CD8-positive, alpha-beta memory T cell (primary cell): ENCODE data around the gene BCKDHA. TPM values are rescaled to one million over a fixed set of nuclear protein-coding genes. Genes with fewer than 3 reads are reported as not detected.
"Not testable (repeated sequence)": the region's sequence is repeated elsewhere in the genome, so short reads cannot be mapped to it uniquely, and the experiment has no call there.

Source experiments
- CTCF ChIA-PET: fragments of 350-600 bp; sonication (Branson Sonifier 250); formaldehyde crosslinking; loops from one replicate; lab custom pipeline; 2021; ENCODE audit warnings: antibody characterized with exemption; lab: Charles Lee
- POLR2A ChIA-PET: fragments of 350-600 bp; sonication (Branson Sonifier 250); formaldehyde crosslinking; loops from one replicate; lab custom pipeline; 2021; ENCODE audit warnings: antibody characterized with exemption; lab: Charles Lee
- DNase-seq, 5 donors: peaks; one replicate each; pipeline versions ENCODE4 v3.0.0 to v3.0.0-alpha.2; 2020 to 2022; ENCODE audit warnings: mixed read lengths in 1 of 5
- H3K27ac ChIP-seq: one replicate; pipeline ENCODE4 v1.7.0; 2013; ENCODE audit warnings: low read depth, mild to moderate bottlenecking, low read length, moderate library complexity
- H3K27me3 ChIP-seq: 2 replicates; pipeline ENCODE4 v1.7.0; 2013; ENCODE audit warnings: low read length, mild to moderate bottlenecking; ENCODE audit not compliant: insufficient read depth, poor library complexity, severe bottlenecking
- H3K36me3 ChIP-seq: 2 replicates; pipeline ENCODE4 v1.7.0; 2013; ENCODE audit warnings: mild to moderate bottlenecking, low read length, moderate library complexity; ENCODE audit not compliant: insufficient read depth
- H3K4me1 ChIP-seq: 2 replicates; pipeline ENCODE4 v1.7.0; 2013; ENCODE audit warnings: mild to moderate bottlenecking, low read length, moderate library complexity; ENCODE audit not compliant: insufficient read depth
- H3K4me3 ChIP-seq: 2 replicates; pipeline ENCODE4 v1.7.0; 2013; ENCODE audit warnings: mild to moderate bottlenecking, low read length
- H3K9me3 ChIP-seq: 2 replicates; pipeline ENCODE4 v1.7.0; 2013; ENCODE audit warnings: mild to moderate bottlenecking, low read length
- H3K27ac Mint-ChIP-seq, 8 donors: one replicate each; pipeline ENCODE4 v1.8.0; 2020 to 2021; ENCODE audit warnings: mixed read lengths in 8 of 8, mild to moderate bottlenecking in 6 of 8, inconsistent platforms in 3 of 8, moderate library complexity in 3 of 8
- H3K27me3 Mint-ChIP-seq, 2 donors: one replicate each; pipeline ENCODE4 v1.8.0; 2020 to 2021; ENCODE audit warnings: mixed read lengths in 2 of 2, mild to moderate bottlenecking in 1 of 2, moderate library complexity in 1 of 2
- H3K36me3 Mint-ChIP-seq, 3 donors: one replicate each; pipeline ENCODE4 v1.8.0; 2020 to 2021; ENCODE audit warnings: mixed read lengths in 3 of 3, inconsistent platforms in 1 of 3, mild to moderate bottlenecking in 1 of 3
- H3K4me1 Mint-ChIP-seq, 3 donors: one replicate each; pipeline ENCODE4 v1.8.0; 2020 to 2021; ENCODE audit warnings: mixed read lengths in 3 of 3, inconsistent platforms in 1 of 3, mild to moderate bottlenecking in 1 of 3
- H3K4me3 Mint-ChIP-seq, 7 donors: one replicate each; pipeline ENCODE4 v1.8.0; 2020 to 2021; ENCODE audit warnings: mixed read lengths in 7 of 7, mild to moderate bottlenecking in 6 of 7, moderate library complexity in 4 of 7, inconsistent platforms in 2 of 7
- H3K9me3 Mint-ChIP-seq, 5 donors: one replicate each; pipeline ENCODE4 v1.8.0; 2020 to 2022; ENCODE audit warnings: mixed read lengths in 5 of 5, mild to moderate bottlenecking in 3 of 5, moderate library complexity in 2 of 5, inconsistent platforms in 1 of 5
- polyA plus RNA-seq: library from polyadenylated mRNA; unstranded; fragments of 300-500 nt; fragmentation: Illumina TruSeq; gene quantifications from one replicate; pipeline ENCODE4 v1.2.3, GENCODE V29; 2021
- total RNA-seq, 2 experiments: library from RNA; stranded (reverse); gene quantifications; one replicate each; pipeline ENCODE4 v1.2.3, GENCODE V29; 2021

The BCKDHA gene
- total and polyA plus RNA-seq, 3 experiments from 2014 or later: 18.5 to 52.1 (median 23.5) TPM

- Histone ChIP-seq H3K4me3 (no peak overlapping the region), H3K27ac (peak overlapping the region; percentile 79), H3K9me3 (no peaks in the 10 kb centered on the region), H3K36me3 (no peaks in the 10 kb centered on the region), H3K27me3 (no peaks in the 10 kb centered on the region), H3K4me1 (peaks cover 15% of the 10 kb centered on the region)
- peaks cover 19 to 29% (median 19%) of the 10 kb centered on the region in 3 donors for H3K4me1 Mint-ChIP-seq
- peaks cover 0 to 8% (median 1%) of the 10 kb centered on the region in 3 donors for H3K36me3 Mint-ChIP-seq
- no peak overlapping the region for H3K4me3 Mint-ChIP-seq
- ChIA-PET CTCF (no interaction called here), POLR2A (no interaction called here)
- H3K27me3 Mint-ChIP-seq: no peaks in the 10 kb centered on the region
- H3K9me3 Mint-ChIP-seq: no peaks in the 10 kb centered on the region
- no peak for DNase-seq
- H3K27ac Mint-ChIP-seq: peak overlapping the region in 1 of 8 donors; percentile 11
Measured at GRCh38 chr19:41367848-41368301, 29.7 kb upstream of the BCKDHA start.

GRCh38 chr19:41369769-41370168 is 27.8 kb upstream of the BCKDHA start:
- no peaks in the 10 kb centered on the region for H3K27me3 Mint-ChIP-seq
- no peaks in the 10 kb centered on the region for H3K9me3 ChIP-seq
- peaks cover 2% of the 10 kb centered on the region for H3K4me1 ChIP-seq
- H3K36me3 ChIP-seq: no peaks in the 10 kb centered on the region
- no peak overlapping the region for H3K4me3 Mint-ChIP-seq
- no peak for DNase-seq
- POLR2A ChIA-PET: no interaction called here
- no peak overlapping the region for H3K27ac ChIP-seq
- no peak overlapping the region for H3K4me3 ChIP-seq
- H3K4me1 Mint-ChIP-seq: peaks cover 5 to 10% (median 5%) of the 10 kb centered on the region in 3 donors
- H3K36me3 Mint-ChIP-seq: peaks cover 0 to 2% (median 0%) of the 10 kb centered on the region in 3 donors
- H3K9me3 Mint-ChIP-seq: no peaks in the 10 kb centered on the region
- H3K27me3 ChIP-seq: no peaks in the 10 kb centered on the region
- H3K27ac Mint-ChIP-seq: no peak overlapping the region
- CTCF ChIA-PET: interaction anchor here (1.2 kb wide), 2 partner anchors 12 to 17 kb away, joined by 3 to 4 read pairs; partner anchors contain the start of gene TGFB1

- H3K27me3 ChIP-seq, H3K4me3 ChIP-seq, H3K27ac ChIP-seq, H3K9me3 Mint-ChIP-seq, H3K4me1 Mint-ChIP-seq, POLR2A ChIA-PET, H3K36me3 Mint-ChIP-seq, H3K36me3 ChIP-seq, H3K4me3 Mint-ChIP-seq, H3K27ac Mint-ChIP-seq, DNase-seq, H3K9me3 ChIP-seq, H3K4me1 ChIP-seq, H3K27me3 Mint-ChIP-seq: not testable (repeated sequence)
- CTCF ChIA-PET: interaction anchor here (1.3 kb wide), 1 partner anchor 13 kb away, joined by 3 read pairs; no protein-coding TSS in a partner anchor
Measured at GRCh38 chr19:41371119-41371518, 26.5 kb upstream of the BCKDHA start.

GRCh38 chr19:41371541-41371940 is 26.1 kb upstream of the BCKDHA start:
- no peaks in the 10 kb centered on the region for H3K27me3 ChIP-seq
- POLR2A ChIA-PET: no interaction called here
- no peak overlapping the region for H3K27ac ChIP-seq
- H3K4me3 ChIP-seq: no peak overlapping the region
- no peaks in the 10 kb centered on the region for H3K9me3 Mint-ChIP-seq
- no peaks in the 10 kb centered on the region for H3K9me3 ChIP-seq
- H3K4me3 Mint-ChIP-seq: no peak overlapping the region
- H3K4me1 Mint-ChIP-seq: peaks cover 5 to 8% (median 5%) of the 10 kb centered on the region in 3 donors
- no peaks in the 10 kb centered on the region for H3K36me3 ChIP-seq
- peaks cover 5% of the 10 kb centered on the region for H3K4me1 ChIP-seq
- no peak for DNase-seq
- H3K27me3 Mint-ChIP-seq: no peaks in the 10 kb centered on the region
- peak overlapping the region in 3 of 8 donors; percentile 17 to 39 (median 32) for H3K27ac Mint-ChIP-seq
- H3K36me3 Mint-ChIP-seq: peaks cover 0 to 3% (median 3%) of the 10 kb centered on the region in 3 donors
- CTCF ChIA-PET: interaction anchor here (1.3 kb wide), 1 partner anchor 14 kb away, joined by 3 read pairs; no protein-coding TSS in a partner anchor

GRCh38 chr19:41372501-41372900 is 25.1 kb upstream of the BCKDHA start:
- Mint-ChIP-seq H3K27ac (no peak overlapping the region), H3K9me3 (no peaks in the 10 kb centered on the region), H3K4me1 (peaks cover 12 to 16% (median 13%) of the 10 kb centered on the region in 3 donors), H3K36me3 (peaks cover 0 to 3% (median 2%) of the 10 kb centered on the region in 3 donors), H3K27me3 (no peaks in the 10 kb centered on the region), H3K4me3 (no peak overlapping the region)
- no peaks in the 10 kb centered on the region for H3K36me3 ChIP-seq
- no peak for DNase-seq
- ChIA-PET CTCF (interaction anchor here (1.3 kb wide), 1 partner anchor 15 kb away, joined by 3 read pairs; no protein-coding TSS in a partner anchor), POLR2A (no interaction called here)
- H3K4me3 ChIP-seq: no peak overlapping the region
- H3K27ac ChIP-seq: no peak overlapping the region
- no peaks in the 10 kb centered on the region for H3K9me3 ChIP-seq
- H3K27me3 ChIP-seq: no peaks in the 10 kb centered on the region
- peaks cover 10% of the 10 kb centered on the region for H3K4me1 ChIP-seq

- no peaks in the 10 kb centered on the region for H3K9me3 Mint-ChIP-seq
- ChIA-PET POLR2A (no interaction called here), CTCF (no interaction called here)
- H3K4me3 ChIP-seq: no peak overlapping the region
- no peak overlapping the region for H3K27ac Mint-ChIP-seq
- no peak overlapping the region for H3K27ac ChIP-seq
- peaks cover 0 to 3% (median 2%) of the 10 kb centered on the region in 3 donors for H3K36me3 Mint-ChIP-seq
- H3K4me1 ChIP-seq: peaks cover 10% of the 10 kb centered on the region
- peaks cover 12 to 16% (median 13%) of the 10 kb centered on the region in 3 donors for H3K4me1 Mint-ChIP-seq
- no peaks in the 10 kb centered on the region for H3K9me3 ChIP-seq
- H3K4me3 Mint-ChIP-seq: no peak overlapping the region
- H3K36me3 ChIP-seq: no peaks in the 10 kb centered on the region
- no peak for DNase-seq
- no peaks in the 10 kb centered on the region for H3K27me3 ChIP-seq
- H3K27me3 Mint-ChIP-seq: no peaks in the 10 kb centered on the region
Measured at GRCh38 chr19:41373993-41374392, 23.6 kb upstream of the BCKDHA start.

GRCh38 chr19:41376241-41376997 is 21.2 kb upstream of the BCKDHA start, which contains the start of gene TMEM91:
TSS of gene TMEM91 (plus strand) at chr19:41376533. CDS start at chr19:41378310, 1,777 bp downstream.
- CTCF ChIA-PET: no interaction called here

GRCh38 chr19:41376998-41377365 is 20.6 kb upstream of the BCKDHA start:
- peak overlapping the region; percentile 59 for H3K4me3 ChIP-seq
- H3K27me3 Mint-ChIP-seq: no peaks in the 10 kb centered on the region
- H3K9me3 Mint-ChIP-seq: no peaks in the 10 kb centered on the region
- H3K27ac ChIP-seq: no peak overlapping the region
- peaks cover 10% of the 10 kb centered on the region for H3K4me1 ChIP-seq
- H3K27ac Mint-ChIP-seq: peak overlapping the region in 6 of 8 donors; percentile 8 to 90 (median 80)
- H3K27me3 ChIP-seq: no peaks in the 10 kb centered on the region
- H3K4me3 Mint-ChIP-seq: peak overlapping the region; percentile 66 to 90 (median 79)
- ChIA-PET POLR2A (no interaction called here), CTCF (no interaction called here)
- H3K4me1 Mint-ChIP-seq: peaks cover 12 to 16% (median 13%) of the 10 kb centered on the region in 3 donors
- H3K36me3 Mint-ChIP-seq: peaks cover 0 to 3% (median 2%) of the 10 kb centered on the region in 3 donors
- DNase-seq: no peak
- H3K36me3 ChIP-seq: no peaks in the 10 kb centered on the region
- H3K9me3 ChIP-seq: no peaks in the 10 kb centered on the region

More at GRCh38 chr19:41376241-41376997, 21.2 kb upstream of the BCKDHA start, which contains the start of gene TMEM91:
- Histone ChIP-seq H3K36me3 (no peaks in the 10 kb centered on the region), H3K4me3 (peak within 1 kb of the TSS; percentile 59), H3K4me1 (peaks cover 10% of the 10 kb centered on the region), H3K27ac (peak within 1 kb of the TSS; percentile 43), H3K9me3 (no peaks in the 10 kb centered on the region), H3K27me3 (no peaks in the 10 kb centered on the region)
- peak within 1 kb of the TSS; percentile 69 to 90 (median 79) for H3K4me3 Mint-ChIP-seq
- peaks cover 0 to 3% (median 2%) of the 10 kb centered on the region in 3 donors for H3K36me3 Mint-ChIP-seq
- H3K27me3 Mint-ChIP-seq: no peaks in the 10 kb centered on the region
- H3K4me1 Mint-ChIP-seq: peaks cover 12 to 16% (median 13%) of the 10 kb centered on the region in 3 donors
- no peak for DNase-seq
- POLR2A ChIA-PET: no interaction called here
- H3K9me3 Mint-ChIP-seq: no peaks in the 10 kb centered on the region
- peak within 1 kb of the TSS in 6 of 8 donors; percentile 8 to 90 (median 80) for H3K27ac Mint-ChIP-seq
